DND-41 (cell line): ENCODE measurements around the gene NCCRP1.

Source experiments
- ATAC-seq: fragments of 200-7000 bp; cut with Tn5 transposase; 3 replicates; pipeline ENCODE4 v1.9.1; 2021; ENCODE audit warnings: low read depth; ENCODE audit not compliant: insufficient read depth
- DNase-seq: peaks from one replicate; pipeline ENCODE4 v3.0.0-alpha.2; 2020
- H2AFZ ChIP-seq: 2 replicates; pipeline ENCODE4 v1.6.0; 2012; ENCODE audit warnings: low read depth, low read length
- H3K27ac ChIP-seq: 2 replicates; pipeline ENCODE4 v1.5.1; 2012; ENCODE audit warnings: low read length, inconsistent platforms
- H3K27me3 ChIP-seq: fragments of 200-600 bp; sonication (generic); 2 replicates; pipeline ENCODE4 v1.6.0; 2012; ENCODE audit warnings: low read length, mild to moderate bottlenecking, inconsistent platforms; ENCODE audit not compliant: insufficient read depth, poor library complexity
- H3K36me3 ChIP-seq: 2 replicates; pipeline ENCODE4 v1.5.1; 2012; ENCODE audit warnings: low read length, inconsistent platforms; ENCODE audit not compliant: insufficient read depth
- H3K4me1 ChIP-seq: 2 replicates; pipeline ENCODE4 v1.5.1; 2012; ENCODE audit warnings: mild to moderate bottlenecking, low read length; ENCODE audit not compliant: insufficient read depth
- H3K4me2 ChIP-seq: 2 replicates; pipeline ENCODE4 v1.6.0; 2012; ENCODE audit warnings: mild to moderate bottlenecking, moderate library complexity, low read length, inconsistent platforms; ENCODE audit not compliant: insufficient read depth
- H3K4me3 ChIP-seq, 2 experiments: fragments of 200-600 bp in 1 of 2; shearing (Covaris generic) in 1 of 2; 2 replicates each; pipeline ENCODE4 v1.5.1; 2012 to 2016; ENCODE audit warnings: inconsistent platforms in 2 of 2, low read length in 2 of 2, mild to moderate bottlenecking in 2 of 2, low read depth in 1 of 2, moderate library complexity in 1 of 2
- H3K79me2 ChIP-seq: 2 replicates; pipeline ENCODE4 v1.6.0; 2012; ENCODE audit warnings: low read length, inconsistent platforms; ENCODE audit not compliant: insufficient read depth
- H3K9ac ChIP-seq: 2 replicates; pipeline ENCODE4 v1.6.0; 2012; ENCODE audit warnings: low read depth, mild to moderate bottlenecking, inconsistent platforms, low read length, moderate library complexity
- H3K9me3 ChIP-seq: 2 replicates; pipeline ENCODE4 v1.5.1; 2012; ENCODE audit warnings: low read length, moderate library complexity, mild to moderate bottlenecking, inconsistent platforms; ENCODE audit not compliant: insufficient read depth, severe bottlenecking
- H4K20me1 ChIP-seq: 2 replicates; pipeline ENCODE4 v1.6.0; 2012; ENCODE audit warnings: low read length; ENCODE audit not compliant: insufficient read depth
- CTCF ChIP-seq: IDR thresholded peaks from 2 replicates; pipeline ENCODE4 v1.5.1; 2012; ENCODE audit warnings: borderline replicate concordance, low read length, moderate library complexity, mild to moderate bottlenecking; ENCODE audit not compliant: poor library complexity, severe bottlenecking; ENCODE audit errors: extremely low read depth
- EZH2 ChIP-seq: IDR thresholded peaks from 3 replicates; pipeline ENCODE4 v1.6.1; 2012; ENCODE audit warnings: borderline replicate concordance, low read depth, mild to moderate bottlenecking, moderate library complexity, low read length, inconsistent platforms; ENCODE audit not compliant: severe bottlenecking

Gene NCCRP1

GRCh38 chr19:39196860-39197562 lies at the start of gene NCCRP1:
NCCRP1 (plus strand) TSS chr19:39196964; CDS start chr19:39196983, 19 bp downstream.
- Histone ChIP-seq H2AFZ (no peak within 1 kb of the TSS), H3K9ac (no peak within 1 kb of the TSS), H3K27me3 (no peaks in the 10 kb centered on the region), H3K4me2 (no peak within 1 kb of the TSS), H3K4me1 (no peaks in the 10 kb centered on the region), H3K79me2 (no peaks in the 10 kb centered on the region), H4K20me1 (0 out of 2 replicates have a peak, but pooled peaks cover 2% of the 10 kb centered on the region), H3K27ac (no peak within 1 kb of the TSS), H3K4me3 (no peak within 1 kb of the TSS), H3K36me3 (no peaks in the 10 kb centered on the region), H3K9me3 (no peaks in the 10 kb centered on the region)
- DNase-seq (no peak), ATAC-seq (no peak)
- TF ChIP-seq EZH2 (no peak), CTCF (no peak)

GRCh38 chr19:39147480-39147879 lies 49.3 kb upstream of the NCCRP1 start:
- no peak overlapping the region for H3K4me3 ChIP-seq
- no peak overlapping the region for H2AFZ ChIP-seq
- no peaks in the 10 kb centered on the region for H3K27me3 ChIP-seq
- H3K4me2 ChIP-seq: no peak overlapping the region
- TF ChIP-seq EZH2 (no peak), CTCF (no peak)
- H3K79me2 ChIP-seq: peaks cover 77% of the 10 kb centered on the region
- H3K9me3 ChIP-seq: no peaks in the 10 kb centered on the region
- DNase-seq: no peak
- H3K9ac ChIP-seq: no peak overlapping the region
- no peak for ATAC-seq
- no peak overlapping the region for H3K27ac ChIP-seq
- peaks cover 68% of the 10 kb centered on the region for H4K20me1 ChIP-seq
- H3K4me1 ChIP-seq: no peaks in the 10 kb centered on the region
- peaks cover 8% of the 10 kb centered on the region; the same call in 1 of the 2 replicates for H3K36me3 ChIP-seq

GRCh38 chr19:39148939-39149529 lies 47.7 kb upstream of the NCCRP1 start:
- no peaks in the 10 kb centered on the region for H3K4me1 ChIP-seq
- TF ChIP-seq CTCF (no peak), EZH2 (no peak)
- no peak overlapping the region for H3K4me3 ChIP-seq
- H3K27ac ChIP-seq: no peak overlapping the region
- no peaks in the 10 kb centered on the region for H3K9me3 ChIP-seq
- H3K79me2 ChIP-seq: peaks cover 74% of the 10 kb centered on the region
- H4K20me1 ChIP-seq: peaks cover 72% of the 10 kb centered on the region
- H3K9ac ChIP-seq: no peak overlapping the region
- peaks cover 8% of the 10 kb centered on the region; the same call in 1 of the 2 replicates for H3K36me3 ChIP-seq
- DNase-seq (no peak), ATAC-seq (no peak)
- H3K27me3 ChIP-seq: no peaks in the 10 kb centered on the region
- no peak overlapping the region for H2AFZ ChIP-seq
- no peak overlapping the region for H3K4me2 ChIP-seq
